Measurements from ENCODE around the gene ATXN3L.

GRCh38 chrX:13276991-13277390 lies 42.9 kb downstream of the ATXN3L start:
- TF ChIP-seq RAD21 (IDR thresholded peaks at IDR 0.05) (peak in 1 of 2 donors; percentile 4), HNF4A (conservative IDR thresholded peaks at IDR 0.05) (no peak), JUND (IDR thresholded peaks at IDR 0.05) (no peak), CTCF (IDR thresholded peaks at IDR 0.05; ENCODE audit: low read depth, low read length, missing input control) (no peak), GABPA (IDR thresholded peaks at IDR 0.05 in 1 of 2, conservative IDR thresholded peaks at IDR 0.05 in 1 of 2) (no peak), SP1 (IDR thresholded peaks at IDR 0.05) (no peak), YY1 (IDR thresholded peaks at IDR 0.05) (no peak), TAF1 (conservative IDR thresholded peaks at IDR 0.05) (no peak), FOXA1 (IDR thresholded peaks at IDR 0.05) (no peak), MAX (IDR thresholded peaks at IDR 0.05) (no peak), REST (IDR thresholded peaks at IDR 0.05) (no peak)

All from liver (tissue), 3 donors.